COLO668 (cell line): Measurements from ENCODE around the gene FAM110D.

Experiments used
- DNase-seq: peaks from one replicate; lab custom pipeline; 2025; ENCODE audit not compliant: unreplicated experiment; lab: John Stamatoyannopoulos, UW

The FAM110D gene

DNA sequence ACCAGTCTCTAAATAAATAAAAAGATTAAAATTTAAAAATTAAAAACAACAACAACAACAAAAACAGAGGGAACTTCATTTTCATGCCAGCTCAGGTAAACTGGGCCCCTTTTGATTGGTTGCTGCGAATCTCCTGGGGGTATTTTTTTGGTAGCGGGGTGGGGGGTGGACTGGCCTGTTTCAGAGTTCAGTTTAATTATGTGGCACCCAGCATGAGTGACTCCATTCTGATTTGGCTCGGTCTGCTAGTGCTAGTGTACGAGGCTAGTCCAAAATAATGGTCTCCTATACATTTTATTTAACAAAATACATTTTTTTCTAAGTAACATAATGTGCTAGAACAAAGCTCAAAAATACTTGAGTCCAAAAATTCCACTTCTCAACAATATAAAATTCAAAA, 29.1 kb upstream of the FAM110D start:
- DNase-seq, result no peak

DNA sequence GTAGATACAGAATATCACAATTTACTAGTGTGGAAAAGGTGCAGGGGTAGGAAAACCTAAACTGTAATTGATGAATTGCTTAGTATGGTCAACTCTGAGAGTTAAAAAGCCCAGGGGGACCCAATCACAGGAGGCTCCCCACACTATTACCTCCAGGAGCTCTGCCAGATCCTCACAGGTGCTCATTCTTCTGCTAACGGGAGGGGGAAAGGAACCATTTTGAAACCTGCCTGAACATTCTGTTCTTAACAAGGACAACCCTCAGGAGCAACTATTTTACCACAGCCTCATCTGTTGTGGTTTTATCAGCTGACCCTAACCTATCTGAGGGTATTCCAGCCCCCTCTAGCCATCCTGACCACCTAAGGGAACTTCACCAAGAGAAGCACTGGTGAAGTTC, 28.2 kb upstream of the FAM110D start:
- DNase-seq, result no peak

DNA sequence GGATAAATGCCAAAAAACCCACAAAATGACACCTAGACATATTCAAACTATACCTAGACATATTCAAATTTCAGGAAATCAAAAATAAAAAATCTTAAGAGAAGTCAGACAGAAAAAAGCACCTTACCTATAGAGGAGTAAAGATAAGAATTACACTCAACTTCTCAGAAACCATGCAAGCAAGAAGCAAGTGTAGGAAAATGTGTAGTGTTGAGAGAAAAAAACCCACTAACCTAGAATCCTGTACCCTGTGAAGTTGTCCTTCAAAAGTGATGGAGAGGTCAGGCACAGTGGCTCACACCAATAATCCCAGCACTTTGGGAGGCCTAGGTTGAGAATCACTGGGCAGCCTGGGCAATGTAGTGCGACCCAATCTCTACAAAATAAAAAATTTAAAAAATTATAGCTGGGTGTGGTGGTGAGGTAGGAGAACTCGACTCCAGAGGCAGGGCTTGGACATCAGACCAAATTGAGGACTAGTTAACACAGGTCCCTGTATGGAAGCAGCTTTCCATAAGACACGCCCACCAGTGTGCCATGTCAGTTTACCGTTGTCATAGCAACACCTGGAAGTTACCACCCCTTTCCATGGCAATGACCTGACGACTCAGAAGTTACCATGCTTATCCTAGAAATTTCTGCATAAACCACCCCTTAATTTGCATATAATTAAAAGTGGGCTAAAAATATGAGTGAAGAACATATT, 26.6 kb upstream of the FAM110D start:
- DNase-seq, result no peak

DNA sequence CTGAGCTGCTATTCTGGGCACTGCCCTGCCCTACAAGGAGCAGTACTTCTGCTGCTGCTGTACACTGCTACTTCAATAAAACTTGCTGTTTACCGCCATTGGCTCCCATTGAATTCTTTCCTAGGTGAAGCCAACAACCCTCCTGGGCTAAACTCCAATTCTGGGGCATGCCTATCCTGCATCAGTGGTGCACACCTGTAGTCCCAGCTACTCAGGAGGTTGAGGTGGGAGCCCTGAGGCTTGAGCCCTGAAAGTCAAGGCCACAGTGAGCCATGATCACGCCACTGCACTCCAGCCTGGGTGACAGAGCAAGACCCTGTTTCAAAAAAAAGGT, 26.1 kb upstream of the FAM110D start:
- no peak for DNase-seq

DNA sequence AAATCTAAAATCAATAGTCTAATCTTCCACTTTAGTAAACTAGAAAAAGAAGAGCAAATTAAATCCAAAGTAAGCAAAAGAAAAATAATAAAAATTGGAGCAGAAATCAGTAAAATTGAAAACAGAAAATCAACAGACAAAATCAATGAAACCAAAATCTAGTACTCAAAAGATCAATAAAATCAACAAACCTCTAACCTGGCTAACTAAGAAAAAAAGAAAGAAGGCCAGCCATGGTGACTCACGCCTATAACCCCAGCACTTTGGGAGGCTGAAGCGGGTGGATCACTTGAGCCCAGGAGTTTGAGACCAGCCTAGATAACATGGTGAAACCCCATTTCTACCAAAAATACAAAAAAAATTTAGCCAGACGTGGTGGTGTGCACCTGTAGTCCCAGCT, 24.4 kb upstream of the FAM110D start:
- no peak for DNase-seq

DNA sequence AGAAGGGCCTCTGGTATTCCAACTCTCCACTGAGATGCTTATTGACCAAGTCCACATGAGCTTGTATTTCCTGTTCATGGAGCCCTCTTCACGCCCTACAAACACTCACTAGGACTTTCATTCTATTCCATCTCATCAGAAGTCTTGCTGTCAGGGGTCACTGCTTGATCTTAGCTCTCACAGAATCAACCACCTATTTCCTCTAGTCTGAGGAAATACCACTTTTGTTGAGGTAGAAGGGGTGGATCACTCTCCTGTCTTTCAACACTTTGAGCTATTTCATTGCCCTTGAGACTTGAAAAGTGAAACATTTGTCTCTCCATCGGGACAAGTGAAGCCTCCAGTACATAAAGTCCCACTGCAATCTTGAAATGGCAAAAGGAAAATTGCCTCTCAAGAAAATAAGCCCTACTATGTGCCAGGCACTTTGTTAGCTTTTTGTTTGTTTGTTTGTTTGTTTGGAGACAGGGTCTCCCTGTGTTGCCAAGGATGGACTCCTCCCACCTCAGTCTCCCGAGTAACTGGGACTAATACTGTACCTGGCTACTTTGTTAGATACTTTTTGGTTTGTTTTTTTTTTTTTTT, 19.8 kb upstream of the FAM110D start:
- DNase-seq, result no peak

DNA sequence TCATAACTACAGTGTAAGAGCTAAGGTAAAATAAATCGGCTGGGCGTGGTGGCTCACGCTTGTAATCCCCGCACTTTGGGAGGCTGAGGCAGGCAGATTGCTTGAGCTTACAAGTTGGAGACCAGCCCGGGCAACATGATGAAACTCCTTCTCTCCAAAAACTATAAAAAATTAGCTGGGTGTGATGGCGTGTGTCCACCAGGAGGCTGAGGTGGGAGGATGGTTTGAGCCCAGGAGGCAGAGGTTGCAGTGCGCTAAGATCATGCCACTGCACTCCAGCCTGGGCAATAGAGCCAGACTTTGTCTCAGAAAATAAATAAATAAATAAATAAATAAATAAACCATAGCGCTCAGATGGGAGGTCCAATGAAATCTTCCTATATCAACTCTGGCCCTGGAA, 16.7 kb upstream of the FAM110D start:
- DNase-seq, result no peak

DNA sequence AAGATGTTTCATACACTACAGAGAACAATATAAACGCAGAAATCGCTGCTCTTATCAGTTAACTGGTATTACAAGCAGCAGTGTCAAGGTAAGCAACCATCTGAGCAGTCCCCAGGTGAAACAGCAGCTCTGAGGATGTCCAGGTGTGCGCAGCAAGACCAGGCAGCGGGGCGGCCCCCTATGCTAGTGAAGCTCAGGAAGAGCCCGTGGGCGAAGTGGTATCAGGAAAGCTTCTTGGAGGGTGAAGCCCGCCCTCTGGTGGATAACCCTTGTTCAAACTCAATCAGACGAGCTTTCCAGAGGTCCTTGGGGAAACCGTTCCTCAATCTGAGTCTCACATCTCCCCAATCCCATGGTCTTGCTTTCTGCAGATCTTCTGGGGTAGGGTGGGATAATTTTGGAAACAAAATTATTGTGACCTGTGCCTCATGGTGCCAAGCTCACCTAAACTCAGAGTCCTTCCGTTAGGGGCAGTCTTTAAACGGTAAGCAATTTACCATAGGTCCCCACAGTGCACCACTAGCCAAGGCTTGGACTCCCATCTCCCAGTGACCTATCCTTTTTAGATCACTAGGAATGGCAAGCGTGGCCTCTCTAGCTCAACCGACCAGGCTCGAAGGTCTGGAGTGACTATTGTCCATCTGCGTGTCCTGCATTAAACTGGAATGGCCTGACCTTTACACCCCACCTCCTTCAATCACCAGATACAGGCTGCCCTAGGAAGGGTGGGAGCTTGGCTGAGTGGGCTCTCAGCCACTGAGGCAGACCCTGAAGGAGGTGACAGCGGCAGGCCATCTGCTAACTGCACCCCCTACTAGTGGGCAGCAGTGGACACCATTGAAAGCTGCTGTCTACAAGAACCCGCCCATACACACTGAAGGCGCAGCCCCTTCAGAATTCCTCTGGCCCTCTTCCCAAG, 13.6 kb upstream of the FAM110D start:
- peak; percentile 94 for DNase-seq

DNA sequence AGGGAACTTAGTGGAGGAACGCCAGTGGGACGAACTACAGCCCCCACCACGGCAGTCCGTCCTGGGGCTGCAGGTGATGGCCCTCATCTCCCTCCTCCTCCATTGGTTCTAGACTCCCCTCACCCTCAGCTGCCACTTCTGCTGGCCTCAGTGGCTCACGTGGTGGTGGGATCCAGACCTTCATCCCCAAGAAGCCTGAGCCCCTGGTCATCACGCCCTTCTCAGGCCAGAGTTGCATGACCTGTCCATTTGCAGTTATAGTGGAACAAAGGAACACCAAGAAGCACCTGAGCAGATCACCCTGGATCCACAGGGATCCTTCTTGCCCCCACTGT, 13.0 kb upstream of the FAM110D start:
- DNase-seq, result no peak

DNA sequence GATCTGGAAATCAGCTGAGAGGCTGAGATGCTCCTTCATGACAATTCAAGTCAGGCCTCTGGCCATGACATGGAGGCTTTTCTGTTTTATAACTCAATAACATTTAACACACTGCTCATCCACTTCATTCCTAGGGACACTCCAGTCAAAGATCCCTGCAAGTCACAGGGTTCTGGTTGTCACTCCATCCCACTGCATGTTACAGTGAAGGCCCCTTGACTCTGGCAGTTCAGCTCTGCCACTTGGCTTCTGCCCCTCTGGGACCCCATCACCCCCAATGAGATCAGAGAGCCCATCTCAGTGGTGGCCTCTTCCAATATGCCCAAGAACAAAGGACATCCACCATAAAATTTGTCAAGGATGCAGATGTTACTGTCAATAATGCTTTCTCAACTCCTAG, 10.0 kb upstream of the FAM110D start:
- no peak for DNase-seq

DNA sequence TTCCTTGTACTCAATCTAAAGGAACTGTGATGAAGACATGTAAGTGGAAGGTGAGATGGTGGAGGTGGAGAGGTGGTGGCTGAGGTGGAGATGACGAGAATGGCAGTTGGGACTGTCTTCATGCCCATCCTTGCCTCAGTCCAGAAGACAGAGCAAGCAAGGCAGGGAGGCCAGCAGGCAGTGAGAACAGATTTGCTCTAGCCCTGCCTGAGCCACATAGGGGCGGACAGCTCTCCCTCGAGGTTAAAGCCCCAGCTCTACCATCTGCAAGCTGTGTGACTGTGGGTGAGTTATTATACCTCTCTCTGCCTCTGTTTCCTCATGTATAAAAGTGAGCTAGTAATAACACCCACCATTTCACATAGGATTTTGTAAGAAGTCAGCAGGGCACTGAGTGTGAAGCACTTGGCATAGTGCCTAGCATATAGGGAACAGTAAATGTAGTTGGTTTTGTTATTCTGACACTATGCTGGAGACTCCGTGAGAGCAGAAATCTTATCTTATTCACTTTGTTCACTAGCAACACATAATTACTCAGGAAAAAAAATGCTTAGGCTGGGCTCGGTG, 4.8 kb upstream of the FAM110D start:
- no peak for DNase-seq

DNA sequence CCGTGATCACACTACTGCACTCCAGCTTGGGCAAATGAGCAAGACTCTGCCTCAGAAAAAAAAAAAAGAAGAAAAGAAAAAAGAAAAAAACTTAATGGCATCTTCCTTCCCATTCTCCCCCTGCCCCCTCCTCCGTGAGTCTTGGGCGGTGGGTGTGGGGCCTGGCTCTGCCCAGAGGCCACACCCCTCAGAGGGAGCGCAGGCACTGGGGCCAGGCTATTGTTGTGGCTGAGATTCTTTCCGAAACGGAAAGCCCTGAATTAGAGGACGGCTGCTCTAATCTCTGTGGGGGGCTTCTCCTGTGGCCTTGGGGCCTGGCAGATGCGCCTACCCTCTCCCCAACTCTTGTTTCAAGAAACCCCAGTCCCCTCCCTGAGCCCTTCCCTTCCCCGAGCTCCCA, 4.1 kb upstream of the FAM110D start:
- no peak for DNase-seq

DNA sequence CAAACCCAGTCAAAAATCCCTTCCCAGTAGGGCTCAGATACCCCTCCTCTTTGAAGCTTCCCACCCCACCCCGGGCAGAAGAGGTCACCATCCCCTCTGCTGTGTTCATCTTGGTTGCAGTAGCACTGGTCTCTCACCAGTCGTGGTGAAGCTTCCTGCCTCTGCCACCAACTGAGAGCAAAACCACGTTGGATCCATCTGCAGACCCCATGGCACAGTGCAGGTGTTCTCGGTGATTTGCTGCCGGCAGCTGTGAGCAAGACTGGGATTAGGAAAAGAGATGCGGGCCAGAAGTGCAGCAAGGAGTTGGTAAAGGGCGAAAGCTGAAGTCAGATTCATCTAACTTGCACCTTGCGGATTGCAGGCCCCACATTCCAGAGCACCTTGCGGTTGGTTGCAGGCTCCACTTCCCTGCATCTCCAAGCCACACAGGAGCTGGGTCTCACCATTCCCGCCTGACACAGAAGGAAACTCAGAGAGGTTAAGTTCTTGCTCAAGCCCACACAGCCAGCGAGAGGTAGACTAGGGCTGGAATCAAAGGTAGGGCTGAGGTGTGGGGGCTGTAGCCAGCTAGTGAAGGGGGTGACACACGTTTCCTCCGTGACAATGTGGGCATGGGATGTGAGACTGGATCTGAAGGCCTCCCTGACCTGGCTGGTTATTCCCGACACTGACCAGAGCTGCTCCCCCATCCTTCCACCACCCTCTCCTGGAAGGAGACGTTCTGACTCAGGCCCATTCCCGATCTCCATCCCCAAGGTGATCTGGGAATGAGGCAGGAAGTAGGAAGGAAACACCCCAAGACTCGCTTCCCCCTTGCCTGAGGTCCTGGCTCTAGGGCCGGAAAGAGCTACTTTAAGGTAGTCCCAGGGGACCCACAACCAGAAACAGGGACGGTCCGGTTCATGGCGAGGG, 3.3 kb upstream of the FAM110D start:
- DNase-seq, result no peak

DNA sequence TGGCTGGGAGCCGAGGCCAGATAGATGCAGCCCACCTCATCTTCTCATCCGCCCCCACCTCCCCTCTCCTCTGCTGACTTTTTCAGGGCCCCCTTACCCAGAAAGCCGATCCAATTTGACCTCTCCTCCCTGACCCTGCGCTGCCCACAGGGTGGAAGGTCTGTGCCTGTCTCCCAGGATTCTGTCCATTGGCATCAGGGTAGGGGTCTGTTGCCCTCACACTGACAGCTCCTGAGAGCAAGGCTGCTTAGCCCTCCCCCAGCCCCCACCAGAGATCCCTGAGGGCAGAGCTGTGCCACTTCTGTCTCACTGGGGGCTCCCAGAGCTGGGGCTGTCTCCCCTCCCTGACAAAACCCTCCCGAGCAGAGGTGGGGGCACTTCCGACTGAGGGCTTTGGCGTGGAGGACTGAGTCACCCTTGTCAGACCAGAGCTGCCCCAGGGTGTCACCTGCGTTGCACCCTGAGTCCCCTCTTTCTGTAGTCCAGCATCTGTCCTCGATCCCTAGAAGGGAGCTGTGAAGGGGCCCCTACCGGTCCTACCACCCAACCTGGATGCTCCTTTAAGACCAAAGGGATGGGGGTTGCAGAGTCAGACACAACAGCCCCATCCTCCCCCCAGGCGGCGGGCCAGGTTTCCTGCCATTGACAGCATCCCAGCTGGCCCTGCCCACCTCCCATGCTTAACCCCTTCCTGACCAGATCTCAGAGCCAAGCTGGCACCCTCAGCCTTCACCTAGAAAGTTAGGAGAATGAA, 2.4 kb upstream of the FAM110D start:
- no peak for DNase-seq

DNA sequence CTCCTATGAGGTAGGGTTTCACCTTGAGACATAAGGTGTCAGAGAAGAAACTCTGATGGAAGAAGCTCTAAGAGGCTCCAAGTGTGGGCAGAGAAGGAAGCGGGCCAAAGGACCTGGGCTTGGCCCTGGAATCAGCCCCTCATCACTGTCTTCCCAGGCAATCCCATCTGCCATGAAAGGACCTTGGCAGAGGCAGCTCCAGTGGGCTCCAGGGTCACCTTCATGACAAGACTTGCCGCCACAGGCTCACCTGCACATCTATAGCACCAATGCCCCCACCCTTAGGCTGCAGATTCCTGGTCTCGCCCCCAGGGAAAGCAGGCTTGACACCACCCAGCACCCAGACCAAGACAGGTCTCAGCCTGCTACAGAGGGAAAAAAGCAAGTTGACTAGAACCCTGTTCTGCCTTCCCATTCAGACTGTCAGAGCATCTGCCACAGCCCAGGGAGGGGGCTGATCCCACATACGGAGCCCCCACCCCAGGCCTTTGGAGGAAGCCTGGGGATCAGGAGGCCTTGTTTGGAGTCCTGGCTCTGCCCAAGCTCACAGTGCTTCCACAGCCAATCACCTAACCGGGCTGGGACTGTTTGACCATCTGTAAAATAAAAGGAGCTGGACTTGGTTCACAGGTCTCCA, 490 bp upstream of the FAM110D start:
- no peak for DNase-seq

DNA sequence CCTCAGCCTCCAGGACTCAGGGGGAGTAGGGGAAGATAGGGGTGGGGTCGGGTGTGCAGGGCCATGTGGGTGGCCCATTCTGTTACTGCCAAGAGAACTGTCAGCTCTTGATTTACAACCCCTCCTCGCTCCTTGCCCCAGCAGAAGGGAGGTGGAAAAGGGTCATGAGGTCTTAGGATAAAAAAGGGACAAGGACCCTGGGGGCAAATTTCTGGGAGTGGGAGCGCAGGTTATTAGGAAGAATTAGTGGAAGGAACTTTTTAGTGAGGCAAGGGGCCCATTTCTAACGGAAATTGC, 812 bp downstream of the FAM110D start:
- DNase-seq, result no peak

DNA sequence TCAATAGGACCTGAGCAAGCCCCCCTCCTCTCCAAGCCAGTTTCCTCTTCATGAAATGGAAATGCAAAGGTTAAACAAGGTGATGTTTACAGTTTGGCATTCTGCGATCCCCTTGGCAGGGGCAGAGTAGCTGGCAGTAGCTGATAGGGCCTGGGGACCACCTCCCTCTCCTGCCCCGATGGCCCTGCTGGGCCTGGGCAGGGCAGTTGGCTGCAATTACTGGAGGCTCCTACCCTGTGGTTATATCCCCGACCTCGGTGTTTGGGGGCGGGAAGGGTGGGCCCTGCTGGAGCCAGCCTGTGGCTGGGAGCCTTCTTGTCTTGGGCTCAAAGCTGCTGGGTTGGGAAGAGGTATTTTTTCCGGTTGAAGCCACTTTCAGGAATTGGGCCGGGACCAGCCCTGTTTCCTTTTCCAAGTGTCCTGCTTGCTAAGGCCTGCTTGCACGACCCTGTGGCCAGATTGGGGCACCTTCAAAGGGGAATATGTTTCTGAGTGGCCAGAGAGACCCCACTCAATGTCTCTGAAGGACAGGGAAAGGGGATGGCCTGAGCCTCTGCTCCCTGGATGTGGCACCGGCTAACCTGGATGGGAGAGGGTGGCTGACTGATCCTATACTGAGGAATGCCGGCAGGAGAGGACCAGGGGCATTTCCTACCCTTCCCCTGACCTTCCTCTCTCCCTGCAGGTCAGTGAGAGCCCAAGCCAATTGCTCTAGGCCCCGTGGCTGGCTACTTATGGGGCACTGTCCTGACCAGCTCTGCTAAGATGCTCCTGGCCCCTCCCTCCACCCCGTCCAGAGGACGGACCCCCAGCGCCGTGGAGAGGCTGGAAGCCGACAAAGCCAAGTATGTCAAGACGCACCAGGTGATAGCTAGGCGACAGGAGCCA, 1.9 kb downstream of the FAM110D start:
- DNase-seq, result no peak

DNA sequence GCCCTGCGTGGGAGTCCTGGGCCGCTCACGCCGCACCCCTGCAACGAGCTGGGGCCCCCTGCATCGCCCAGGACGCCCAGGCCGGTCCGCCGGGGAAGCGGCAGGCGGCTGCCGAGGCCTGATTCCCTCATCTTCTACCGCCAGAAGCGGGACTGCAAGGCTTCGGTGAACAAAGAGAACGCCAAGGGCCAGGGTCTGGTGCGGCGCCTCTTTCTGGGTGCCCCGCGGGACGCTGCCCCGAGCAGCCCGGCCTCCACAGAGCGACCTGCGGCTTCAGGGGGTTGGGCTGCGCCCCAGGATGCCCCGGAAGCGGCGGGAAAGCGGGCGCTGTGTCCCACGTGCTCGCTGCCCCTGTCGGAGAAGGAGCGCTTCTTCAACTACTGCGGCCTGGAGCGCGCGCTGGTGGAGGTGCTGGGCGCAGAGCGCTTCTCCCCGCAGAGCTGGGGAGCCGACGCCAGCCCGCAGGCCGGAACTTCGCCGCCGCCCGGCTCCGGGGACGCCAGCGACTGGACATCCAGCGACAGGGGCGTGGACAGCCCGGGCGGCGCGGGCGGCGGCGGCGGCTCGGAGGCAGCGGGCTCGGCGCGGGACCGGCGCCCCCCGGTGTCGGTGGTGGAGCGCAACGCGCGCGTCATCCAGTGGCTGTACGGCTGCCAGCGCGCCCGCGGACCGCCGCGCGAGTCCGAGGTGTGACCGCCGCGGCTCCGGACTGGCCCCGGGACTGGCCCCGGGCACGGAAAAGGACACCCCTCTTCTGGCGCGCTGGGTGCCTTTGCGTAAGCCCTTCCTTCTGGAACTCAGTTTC, 2.7 kb downstream of the FAM110D start:
- peak; percentile 84 for DNase-seq
